A673 (cell line): ENCODE data around the gene GALNT14. TPM values are rescaled to one million over a fixed set of nuclear protein-coding genes. Genes with fewer than 3 reads are reported as not detected.

Experiments used
- BruUV-seq: library from RNA; stranded (reverse); fragments of 400-500 nt; replicated peaks from 2 replicates; lab custom pipeline; 2021; lab: Mats Ljungman, UMichigan
- CTCF ChIA-PET: fragments of 300-600 bp; sonication (Branson Sonifier 250); formaldehyde crosslinking; loops from one replicate; lab custom pipeline; 2022; ENCODE audit warnings: antibody characterized with exemption; lab: Charles Lee
- POLR2A ChIA-PET: fragments of 300-600 bp; sonication (Branson Sonifier 250); formaldehyde crosslinking; loops from one replicate; lab custom pipeline; 2022; ENCODE audit warnings: antibody characterized with exemption; ENCODE audit not compliant: low non-redundant PET; lab: Charles Lee
- DNase-seq: peaks from one replicate; pipeline ENCODE4 v3.0.0-alpha.2; 2015; ENCODE audit warnings: low spot score
- H3K27ac ChIP-seq: fragments of 200-600 bp; sonication (generic); 2 replicates; pipeline ENCODE4 v1.5.1; 2016; ENCODE audit warnings: mixed run types, low read depth, mild to moderate bottlenecking, mixed read lengths, antibody characterized with exemption, low read length; ENCODE audit not compliant: poor library complexity, severe bottlenecking
- H3K27me3 ChIP-seq: fragments of 200-600 bp; sonication (generic); replicated peaks from 2 replicates; pipeline ENCODE4 v1.6.1; 2017; ENCODE audit warnings: mixed run types, low read depth, mild to moderate bottlenecking, mixed read lengths, antibody characterized with exemption, low read length; ENCODE audit not compliant: insufficient read depth, poor library complexity
- H3K36me3 ChIP-seq: fragments of 200-600 bp; sonication (generic); 2 replicates; pipeline ENCODE4 v1.6.1; 2016; ENCODE audit warnings: mixed run types, mild to moderate bottlenecking, mixed read lengths, antibody characterized with exemption, low read length; ENCODE audit not compliant: insufficient read depth, poor library complexity, severe bottlenecking
- H3K4me1 ChIP-seq: fragments of 200-600 bp; sonication (generic); 2 replicates; pipeline ENCODE4 v1.6.1; 2017; ENCODE audit warnings: mixed run types, mild to moderate bottlenecking, mixed read lengths, antibody characterized with exemption, low read length; ENCODE audit not compliant: insufficient read depth, poor library complexity, severe bottlenecking
- H3K4me3 ChIP-seq: fragments of 200-600 bp; sonication (generic); 2 replicates; pipeline ENCODE4 v1.5.1; 2016; ENCODE audit warnings: low read depth, mixed run types, mild to moderate bottlenecking, mixed read lengths, low read length; ENCODE audit not compliant: poor library complexity, severe bottlenecking
- H3K9me3 ChIP-seq: fragments of 200-600 bp; sonication (generic); 2 replicates; pipeline ENCODE4 v1.6.1; 2016; ENCODE audit warnings: mixed run types, low read depth, mild to moderate bottlenecking, mixed read lengths, antibody characterized with exemption, low read length; ENCODE audit not compliant: poor library complexity, severe bottlenecking
- EZH2 ChIP-seq: fragments of 200-600 bp; sonication (generic); IDR thresholded peaks from 2 replicates; pipeline ENCODE4 v1.6.1; 2017; ENCODE audit warnings: borderline replicate concordance, low read depth, mild to moderate bottlenecking, mixed read lengths, antibody characterized with exemption, low read length; ENCODE audit not compliant: poor library complexity, severe bottlenecking
- intact Hi-C: fragments of 100-400 bp; cut with micrococcal nuclease; formaldehyde crosslinking; loops from one replicate; pipeline ENCODE4 v1.10.0; 2022; ENCODE audit not compliant: unreplicated experiment
- total RNA-seq: library from RNA; stranded (reverse); gene quantifications from 2 replicates; pipeline ENCODE4 v1.2.3, GENCODE V29; 2021
- TF ChIP-seq, protein P1 (sequence below): fragments of 300-800, 200-600 bp; sonication (generic); conservative IDR thresholded peaks from 2 replicates; pipeline ENCODE4 v1.5.1; 2017; ENCODE audit warnings: low read depth, mild to moderate bottlenecking, antibody characterized with exemption, low read length, moderate library complexity, mixed read lengths

The GALNT14 gene
- total RNA-seq, 1 experiment from 2014 or later, result 9.7 TPM

DNA sequence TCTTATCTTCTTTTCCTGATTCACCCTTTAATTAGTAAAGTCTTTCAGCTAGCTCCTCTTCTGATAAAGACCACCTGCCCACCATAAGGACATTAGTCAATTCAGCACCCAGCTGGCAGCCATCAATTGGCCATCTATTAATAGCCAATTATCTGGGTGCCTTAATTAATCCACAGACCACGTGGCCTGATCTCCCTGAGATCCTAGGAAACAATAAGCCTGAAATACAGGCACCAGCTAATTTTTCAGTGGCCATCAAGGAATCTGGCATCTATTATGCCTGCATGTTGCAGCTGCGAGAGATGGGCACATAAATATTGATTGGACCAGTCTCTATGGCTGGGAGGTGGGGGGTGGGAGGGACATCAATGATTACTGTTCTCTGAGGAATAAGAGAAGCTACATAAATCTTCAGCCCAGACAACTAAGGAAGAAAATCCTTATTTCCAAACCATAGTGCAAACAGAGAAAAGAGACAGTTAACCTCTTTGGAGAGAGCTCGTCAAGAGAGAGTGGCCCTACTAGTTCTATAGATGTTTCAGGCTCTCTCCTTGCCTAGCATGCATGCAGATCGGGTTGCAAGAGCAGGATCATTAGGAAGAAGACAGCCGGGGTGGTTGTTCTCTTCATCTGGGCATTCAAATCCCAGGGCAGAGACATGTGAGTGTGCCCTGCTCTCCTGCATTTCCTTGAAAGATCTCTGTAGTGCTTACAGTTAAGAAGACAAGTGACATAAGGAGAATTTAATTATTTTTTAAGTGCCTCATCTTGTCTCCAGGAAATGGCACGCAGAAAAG, 8.7 kb downstream of the GALNT14 start:
- DNase-seq, result peak; percentile 37
- no peak for TF ChIP-seq EZH2
- TF ChIP-seq, protein P1, sequence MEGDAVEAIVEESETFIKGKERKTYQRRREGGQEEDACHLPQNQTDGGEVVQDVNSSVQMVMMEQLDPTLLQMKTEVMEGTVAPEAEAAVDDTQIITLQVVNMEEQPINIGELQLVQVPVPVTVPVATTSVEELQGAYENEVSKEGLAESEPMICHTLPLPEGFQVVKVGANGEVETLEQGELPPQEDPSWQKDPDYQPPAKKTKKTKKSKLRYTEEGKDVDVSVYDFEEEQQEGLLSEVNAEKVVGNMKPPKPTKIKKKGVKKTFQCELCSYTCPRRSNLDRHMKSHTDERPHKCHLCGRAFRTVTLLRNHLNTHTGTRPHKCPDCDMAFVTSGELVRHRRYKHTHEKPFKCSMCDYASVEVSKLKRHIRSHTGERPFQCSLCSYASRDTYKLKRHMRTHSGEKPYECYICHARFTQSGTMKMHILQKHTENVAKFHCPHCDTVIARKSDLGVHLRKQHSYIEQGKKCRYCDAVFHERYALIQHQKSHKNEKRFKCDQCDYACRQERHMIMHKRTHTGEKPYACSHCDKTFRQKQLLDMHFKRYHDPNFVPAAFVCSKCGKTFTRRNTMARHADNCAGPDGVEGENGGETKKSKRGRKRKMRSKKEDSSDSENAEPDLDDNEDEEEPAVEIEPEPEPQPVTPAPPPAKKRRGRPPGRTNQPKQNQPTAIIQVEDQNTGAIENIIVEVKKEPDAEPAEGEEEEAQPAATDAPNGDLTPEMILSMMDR, result no peak
- H3K9me3 ChIP-seq, result no peaks in the 10 kb centered on the region
- H3K27me3 ChIP-seq, result no peaks in the 10 kb centered on the region
- intact Hi-C loops, result no loop called here
- H3K36me3 ChIP-seq, result no peaks in the 10 kb centered on the region
- no TSS peak for BruUV-seq
- ChIA-PET CTCF (no interaction called here), POLR2A (interaction anchor here (0.6 kb wide), 1 partner anchor 269 kb away, joined by 3 read pairs; no protein-coding TSS in a partner anchor)
- H3K27ac ChIP-seq, result no peak overlapping the region
- H3K4me3 ChIP-seq, result no peak overlapping the region
- peaks cover 9% of the 10 kb centered on the region for H3K4me1 ChIP-seq

DNA sequence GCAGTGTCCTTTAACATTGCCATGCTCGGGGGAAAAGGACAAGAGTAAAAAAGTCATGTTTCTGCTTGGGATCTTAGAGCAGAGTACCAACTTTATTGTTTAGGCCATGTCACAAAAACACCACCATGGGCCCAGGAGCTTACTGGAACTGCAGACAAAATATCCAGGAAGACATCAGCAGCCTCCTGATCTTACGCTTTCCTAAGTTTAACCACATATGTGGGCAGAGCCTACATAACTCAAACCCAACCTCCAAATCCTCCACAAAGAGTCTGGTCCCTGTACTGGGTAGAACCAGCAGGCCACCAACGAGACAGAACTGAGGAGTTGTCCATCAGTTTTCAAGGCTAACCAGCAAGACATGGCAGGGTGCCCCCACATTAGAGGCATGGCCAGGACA, 10.3 kb downstream of the GALNT14 start:
- no peaks in the 10 kb centered on the region for H3K27me3 ChIP-seq
- intact Hi-C loops, result no loop called here
- no peak overlapping the region for H3K4me3 ChIP-seq
- POLR2A ChIA-PET, result no interaction called here
- no peaks in the 10 kb centered on the region for H3K36me3 ChIP-seq
- no peak overlapping the region for H3K27ac ChIP-seq
- peaks cover 9% of the 10 kb centered on the region for H3K4me1 ChIP-seq
- TF ChIP-seq, protein P1, result no peak
- no peak for TF ChIP-seq EZH2
- no TSS peak for BruUV-seq
- CTCF ChIA-PET, result no interaction called here
- H3K9me3 ChIP-seq, result no peaks in the 10 kb centered on the region
- DNase-seq, result no peak

DNA sequence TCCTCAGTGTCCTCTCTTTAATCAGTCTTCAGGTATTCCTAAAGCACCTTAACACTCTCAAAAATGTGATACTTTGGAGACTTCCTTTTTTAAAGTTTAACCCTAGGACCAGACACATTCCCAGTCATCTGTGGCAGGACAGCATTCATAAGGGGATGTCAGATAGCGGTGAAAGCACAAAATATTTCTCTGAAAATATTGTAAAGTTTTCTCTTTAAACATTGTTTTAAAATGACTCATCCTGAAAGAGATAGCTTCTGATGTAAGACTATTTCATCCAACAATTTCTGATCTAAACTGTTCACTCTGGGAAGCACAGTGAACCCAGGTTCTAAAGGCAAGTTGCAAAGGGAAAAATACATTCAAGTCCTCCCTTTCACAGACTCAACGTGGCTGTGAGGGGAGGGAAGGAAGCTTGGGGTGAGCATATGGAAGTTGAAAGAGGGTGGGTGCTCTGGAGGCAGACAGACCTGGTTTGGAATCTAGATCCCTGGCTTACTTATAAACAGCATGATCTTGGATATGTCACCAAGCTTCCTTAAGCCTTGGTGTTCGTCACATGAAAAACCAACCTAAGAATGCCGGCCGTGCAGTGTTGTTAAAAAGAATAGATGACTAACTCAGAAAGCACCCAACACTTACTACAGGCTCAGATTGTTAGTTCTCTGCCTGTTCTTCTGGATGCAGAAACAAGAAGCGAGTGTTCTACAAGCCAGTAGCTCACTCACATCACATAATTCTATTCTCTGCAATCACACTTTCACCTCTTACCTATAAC, 12.1 kb downstream of the GALNT14 start:
- no peak for TF ChIP-seq EZH2
- TF ChIP-seq, protein P1, result no peak
- H3K9me3 ChIP-seq, result no peaks in the 10 kb centered on the region
- ChIA-PET CTCF (interaction anchor here (0.5 kb wide), 1 partner anchor 12 kb away, joined by 4 read pairs; the partner anchor contains the start of gene GALNT14), POLR2A (no interaction called here)
- no peak overlapping the region for H3K4me3 ChIP-seq
- H3K27me3 ChIP-seq, result no peaks in the 10 kb centered on the region
- H3K4me1 ChIP-seq, result peaks cover 9% of the 10 kb centered on the region
- no peaks in the 10 kb centered on the region for H3K36me3 ChIP-seq
- intact Hi-C loops, result no loop called here
- DNase-seq, result no peak
- no peak overlapping the region for H3K27ac ChIP-seq
- no TSS peak for BruUV-seq
